ENCODE data around the gene VSIG8.

The VSIG8 gene

DNA sequence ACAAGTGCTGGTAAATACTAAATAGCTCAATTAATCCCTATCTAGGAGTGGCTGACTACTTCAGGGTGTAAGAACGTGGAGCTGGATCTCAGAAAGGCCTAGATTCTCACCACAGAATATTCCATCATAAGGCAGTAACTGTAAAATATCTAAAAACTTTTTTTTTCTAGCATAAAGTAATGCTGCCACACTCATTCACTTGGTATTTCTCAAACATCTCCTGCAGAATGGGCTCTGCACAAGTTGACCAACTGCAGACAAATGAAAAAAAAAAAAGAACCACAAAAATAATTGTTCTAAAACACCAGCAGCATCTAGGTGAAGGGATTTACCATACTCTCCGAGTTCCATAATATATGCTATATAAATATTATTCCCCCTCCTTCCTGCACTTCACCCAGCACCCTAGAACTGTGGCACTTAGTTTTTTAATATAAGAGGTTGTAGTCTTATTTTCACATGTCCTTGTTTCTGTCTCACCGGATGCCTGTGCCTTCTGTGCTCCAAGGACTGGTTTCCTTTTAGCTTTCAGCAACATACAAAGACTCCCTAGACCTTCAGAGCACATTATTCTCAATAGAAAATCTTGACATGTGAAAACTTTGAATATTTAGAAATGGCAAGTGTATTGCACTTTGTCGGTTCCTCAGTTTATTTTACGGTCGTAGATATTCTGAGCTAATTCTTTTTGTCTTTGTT, 8.9 kb downstream of the VSIG8 start:
- peak overlapping the region; percentile 95 to 96 for H3K27ac ChIP-seq
- peak overlapping the region; percentile 78 for H3K4me3 ChIP-seq
- DNase-seq (ENCODE audit: low spot score) = no peak
- TF ChIP-seq CTCF (IDR thresholded peaks at IDR 0.05) = no peak

GRCh38 chr1:159851407-159851806, 11.1 kb downstream of the VSIG8 start:
- TF ChIP-seq CTCF (IDR thresholded peaks at IDR 0.05) = no peak
- Histone ChIP-seq H3K4me3 (no peak overlapping the region), H3K27ac (no peak overlapping the region)
- DNase-seq (ENCODE audit: low spot score) = no peak

GRCh38 chr1:159849626-159850366, 12.7 kb downstream of the VSIG8 start:
- DNase-seq (ENCODE audit: low spot score) = no peak
- Histone ChIP-seq H3K27ac (no peak overlapping the region), H3K4me3 (no peak overlapping the region)
- TF ChIP-seq CTCF (IDR thresholded peaks at IDR 0.05) = no peak

DNA sequence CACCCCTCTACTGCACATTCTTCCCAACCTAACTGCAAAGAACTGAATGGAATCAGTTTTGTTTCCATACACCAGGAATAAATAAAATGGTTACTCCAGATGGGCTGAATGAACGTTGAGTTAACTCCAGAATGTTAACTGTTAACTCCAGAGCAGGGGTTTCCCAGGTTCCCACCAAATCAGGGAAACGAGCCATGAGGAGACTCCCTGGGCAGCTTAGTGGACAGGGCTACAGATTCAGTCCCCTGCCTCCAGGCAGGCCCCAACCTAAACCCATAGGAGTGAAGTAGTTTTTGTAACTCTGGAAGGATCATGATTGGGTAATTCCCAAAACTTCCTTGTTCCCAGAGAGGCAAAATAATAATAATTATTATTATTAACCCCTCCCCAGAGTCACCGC, 14.1 kb downstream of the VSIG8 start:
- Histone ChIP-seq H3K4me3 (no peak overlapping the region), H3K27ac (no peak overlapping the region)
- no peak for DNase-seq (ENCODE audit: low spot score)
- TF ChIP-seq CTCF (IDR thresholded peaks at IDR 0.05) = no peak

DNA sequence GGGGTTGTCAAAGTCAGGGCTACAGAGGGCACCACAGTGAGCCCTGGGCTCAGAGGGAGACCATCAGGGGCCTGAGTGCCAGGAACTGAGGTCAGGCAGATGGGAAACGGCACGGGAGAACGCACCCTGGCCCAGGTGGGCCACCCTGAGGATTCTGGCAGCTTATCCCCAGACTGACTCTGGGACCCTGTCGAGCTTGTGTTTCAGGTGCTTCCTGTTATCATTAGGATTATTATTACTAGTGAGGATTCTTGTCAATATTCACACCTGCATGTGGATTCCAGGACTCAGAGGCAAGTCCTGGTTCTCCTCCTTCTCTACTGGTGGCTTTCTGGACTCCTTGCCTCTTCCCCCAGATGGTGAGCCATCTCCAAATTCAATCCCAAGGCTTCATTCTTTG, 15.2 kb downstream of the VSIG8 start:
- no peak for TF ChIP-seq CTCF (IDR thresholded peaks at IDR 0.05)
- H3K27ac ChIP-seq = no peak overlapping the region

DNA sequence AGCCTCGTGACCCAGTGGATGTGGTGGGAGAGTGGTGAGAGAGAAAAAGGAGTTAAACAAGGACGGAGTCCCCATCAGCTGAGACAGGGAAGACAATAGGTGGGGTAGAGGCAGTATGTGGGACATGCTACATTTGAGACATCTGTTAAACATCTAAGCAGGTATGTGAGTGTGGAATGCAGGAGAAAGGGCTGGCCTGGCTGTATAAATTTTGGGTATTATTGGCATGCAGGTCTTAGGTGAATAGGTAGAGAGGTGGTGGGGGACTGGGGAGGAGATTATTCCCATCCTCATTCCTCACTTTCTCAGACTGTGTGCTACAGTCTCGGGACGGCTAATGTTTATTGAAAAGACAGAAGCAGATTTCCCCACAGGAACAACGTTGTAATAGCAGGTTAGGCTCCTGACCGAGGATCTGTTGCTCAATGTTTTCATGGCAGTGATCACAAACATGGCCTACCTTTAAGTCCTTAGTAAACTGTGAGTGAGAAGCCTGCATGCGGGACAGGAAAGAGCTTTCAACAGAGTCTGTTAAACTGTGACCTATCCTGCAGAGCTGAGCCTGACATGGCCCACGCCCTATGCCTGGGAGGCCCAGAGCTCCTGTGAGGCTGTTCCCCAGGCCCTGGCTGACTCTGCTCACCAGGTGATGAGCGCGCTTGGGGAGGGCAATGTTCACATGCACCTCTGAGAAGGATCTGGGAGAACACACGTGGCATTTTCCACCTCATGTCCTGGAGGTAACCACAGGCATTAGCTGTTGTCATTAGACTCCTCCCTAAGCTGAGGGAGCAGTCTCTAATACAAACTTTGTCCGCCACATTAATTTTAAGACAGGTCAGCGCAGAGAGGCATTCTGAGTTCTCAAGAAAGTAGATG, 16.5 kb downstream of the VSIG8 start:
- no peak for TF ChIP-seq CTCF (IDR thresholded peaks at IDR 0.05)
- DNase-seq (ENCODE audit: low spot score) = no peak
- no peak overlapping the region for H3K4me3 ChIP-seq
- H3K27ac ChIP-seq = no peak overlapping the region

More for the DNA sequence above, 15.2 kb downstream of the VSIG8 start:
- DNase-seq (ENCODE audit: low spot score) = no peak
- H3K4me3 ChIP-seq = no peak overlapping the region

Measured in coronary artery (tissue), 2 donors.